Astrocyte (in vitro differentiated cells and primary cell): ENCODE data around the gene DUS3L. TPM values are rescaled to one million over a fixed set of nuclear protein-coding genes. Genes with fewer than 3 reads are reported as not detected.

Source experiments
- DNase-seq: peaks from one replicate; pipeline ENCODE4 v3.0.0-alpha.2; 2010; ENCODE audit warnings: low read depth
- FAIRE-seq: peaks from 2 replicates; lab custom pipeline; 2011; peaks lifted over from hg19 to GRCh38; lab: Jason Lieb, UNC
- H2AFZ ChIP-seq: 2 replicates; pipeline ENCODE4 v1.6.0; 2012; ENCODE audit warnings: low read depth, low read length, inconsistent platforms
- H3K27ac ChIP-seq: 2 replicates; pipeline ENCODE4 v1.5.1; 2011; ENCODE audit warnings: low read depth, low read length, inconsistent platforms
- H3K27me3 ChIP-seq: 2 replicates; pipeline ENCODE4 v1.6.0; 2011; ENCODE audit warnings: low read length, inconsistent platforms; ENCODE audit not compliant: insufficient read depth
- H3K36me3 ChIP-seq: 2 replicates; pipeline ENCODE4 v1.5.1; 2011; ENCODE audit warnings: low read length, inconsistent platforms; ENCODE audit not compliant: insufficient read depth
- H3K4me1 ChIP-seq: 2 replicates; pipeline ENCODE4 v1.5.1; 2011; ENCODE audit warnings: low read length, inconsistent platforms; ENCODE audit not compliant: insufficient read depth
- H3K4me2 ChIP-seq: 2 replicates; pipeline ENCODE4 v1.6.0; 2012; ENCODE audit warnings: low read length, inconsistent platforms
- H3K4me3 ChIP-seq: 2 replicates; pipeline ENCODE4 v1.5.1; 2011; ENCODE audit warnings: low read depth, mild to moderate bottlenecking, low read length, inconsistent platforms; ENCODE audit not compliant: insufficient read depth
- H3K79me2 ChIP-seq: 2 replicates; pipeline ENCODE4 v1.6.0; 2012; ENCODE audit warnings: mild to moderate bottlenecking, low read length, inconsistent platforms; ENCODE audit not compliant: insufficient read depth
- H3K9ac ChIP-seq: 2 replicates; pipeline ENCODE4 v1.6.0; 2012; ENCODE audit warnings: mild to moderate bottlenecking, low read length, inconsistent platforms
- H3K9me3 ChIP-seq: 2 replicates; pipeline ENCODE4 v1.5.1; 2012; ENCODE audit warnings: low read depth, mild to moderate bottlenecking, low read length, inconsistent platforms; ENCODE audit not compliant: insufficient read depth
- H4K20me1 ChIP-seq: 2 replicates; pipeline ENCODE4 v1.6.0; 2012; ENCODE audit warnings: low read length, inconsistent platforms; ENCODE audit not compliant: insufficient read depth
- H3K27ac Mint-ChIP-seq: one replicate; pipeline ENCODE4 v1.8.0; 2021; ENCODE audit warnings: mild to moderate bottlenecking, mixed read lengths; ENCODE audit not compliant: unreplicated experiment
- H3K27me3 Mint-ChIP-seq: one replicate; pipeline ENCODE4 v1.8.0; 2021; ENCODE audit warnings: low read depth, mixed read lengths; ENCODE audit not compliant: unreplicated experiment
- H3K36me3 Mint-ChIP-seq: one replicate; pipeline ENCODE4 v1.8.0; 2021; ENCODE audit warnings: low read depth, mixed read lengths; ENCODE audit not compliant: unreplicated experiment
- H3K4me1 Mint-ChIP-seq: one replicate; pipeline ENCODE4 v1.8.0; 2021; ENCODE audit warnings: low read depth, mixed read lengths; ENCODE audit not compliant: unreplicated experiment
- H3K4me3 Mint-ChIP-seq: one replicate; pipeline ENCODE4 v1.8.0; 2021; ENCODE audit warnings: mild to moderate bottlenecking, moderate library complexity, mixed read lengths; ENCODE audit not compliant: unreplicated experiment
- H3K9me3 Mint-ChIP-seq: one replicate; pipeline ENCODE4 v1.8.0; 2021; ENCODE audit warnings: mild to moderate bottlenecking, mixed read lengths; ENCODE audit not compliant: unreplicated experiment
- EZH2 ChIP-seq: IDR thresholded peaks from 2 replicates; pipeline ENCODE4 v1.6.1; 2012; ENCODE audit warnings: mild to moderate bottlenecking, low read length, inconsistent platforms; ENCODE audit not compliant: insufficient read depth
- total RNA-seq: library from RNA; stranded (reverse); gene quantifications from 2 replicates; pipeline ENCODE4 v1.2.1, GENCODE V29; 2021
- TF ChIP-seq, protein P1 (sequence below): IDR thresholded peaks from 2 replicates; pipeline ENCODE4 v1.5.1; 2011; ENCODE audit warnings: low read depth, mild to moderate bottlenecking, inconsistent platforms, low read length, moderate library complexity; ENCODE audit not compliant: insufficient read depth

Gene DUS3L
- total RNA-seq, 1 donor from 2014 or later: 18.4 TPM

DNA sequence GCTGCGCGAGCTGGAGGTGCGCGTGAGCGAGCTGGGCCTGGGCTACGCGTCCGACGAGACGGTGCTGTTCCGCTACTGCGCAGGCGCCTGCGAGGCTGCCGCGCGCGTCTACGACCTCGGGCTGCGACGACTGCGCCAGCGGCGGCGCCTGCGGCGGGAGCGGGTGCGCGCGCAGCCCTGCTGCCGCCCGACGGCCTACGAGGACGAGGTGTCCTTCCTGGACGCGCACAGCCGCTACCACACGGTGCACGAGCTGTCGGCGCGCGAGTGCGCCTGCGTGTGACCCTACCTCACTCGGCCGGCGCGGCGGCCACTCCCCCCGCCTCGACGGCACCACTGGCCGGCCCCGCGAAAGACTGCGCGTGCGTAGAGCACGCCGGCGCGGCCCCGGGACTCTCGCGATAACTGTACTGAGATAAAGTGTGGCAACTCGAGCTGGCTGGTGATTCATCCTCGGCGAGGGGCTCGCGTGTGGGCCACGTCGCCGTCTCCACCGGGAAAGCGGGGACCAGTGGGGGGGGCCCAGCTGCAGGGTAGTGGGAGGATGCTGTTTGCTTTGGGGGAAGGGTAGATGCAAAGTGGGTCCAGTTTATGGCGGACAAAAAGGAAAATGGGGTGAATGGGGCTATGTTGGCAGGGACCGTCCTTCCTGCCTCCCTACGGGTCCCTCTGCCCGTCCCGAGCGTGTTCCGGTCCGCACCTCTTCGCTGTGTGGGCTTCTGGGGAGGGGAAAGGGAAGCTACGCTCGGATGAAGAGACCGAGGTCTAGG lies 37.1 kb upstream of the DUS3L start:
- Histone ChIP-seq H3K79me2 (no peaks in the 10 kb centered on the region), H3K4me3 (peak overlapping the region; percentile 72), H3K27me3 (no peaks in the 10 kb centered on the region), H3K9ac (peak overlapping the region; percentile 86), H3K4me2 (peak overlapping the region; percentile 93), H2AFZ (peak overlapping the region; percentile 91), H3K9me3 (no peaks in the 10 kb centered on the region), H3K36me3 (no peaks in the 10 kb centered on the region), H4K20me1 (no peaks in the 10 kb centered on the region), H3K27ac (peak overlapping the region; percentile 79), H3K4me1 (peaks cover 13% of the 10 kb centered on the region)
- H3K27me3 Mint-ChIP-seq: peaks cover 11% of the 10 kb centered on the region
- H3K27ac Mint-ChIP-seq: peak overlapping the region; percentile 93
- no peak for FAIRE-seq
- no peak for TF ChIP-seq EZH2
- TF ChIP-seq, protein P1, sequence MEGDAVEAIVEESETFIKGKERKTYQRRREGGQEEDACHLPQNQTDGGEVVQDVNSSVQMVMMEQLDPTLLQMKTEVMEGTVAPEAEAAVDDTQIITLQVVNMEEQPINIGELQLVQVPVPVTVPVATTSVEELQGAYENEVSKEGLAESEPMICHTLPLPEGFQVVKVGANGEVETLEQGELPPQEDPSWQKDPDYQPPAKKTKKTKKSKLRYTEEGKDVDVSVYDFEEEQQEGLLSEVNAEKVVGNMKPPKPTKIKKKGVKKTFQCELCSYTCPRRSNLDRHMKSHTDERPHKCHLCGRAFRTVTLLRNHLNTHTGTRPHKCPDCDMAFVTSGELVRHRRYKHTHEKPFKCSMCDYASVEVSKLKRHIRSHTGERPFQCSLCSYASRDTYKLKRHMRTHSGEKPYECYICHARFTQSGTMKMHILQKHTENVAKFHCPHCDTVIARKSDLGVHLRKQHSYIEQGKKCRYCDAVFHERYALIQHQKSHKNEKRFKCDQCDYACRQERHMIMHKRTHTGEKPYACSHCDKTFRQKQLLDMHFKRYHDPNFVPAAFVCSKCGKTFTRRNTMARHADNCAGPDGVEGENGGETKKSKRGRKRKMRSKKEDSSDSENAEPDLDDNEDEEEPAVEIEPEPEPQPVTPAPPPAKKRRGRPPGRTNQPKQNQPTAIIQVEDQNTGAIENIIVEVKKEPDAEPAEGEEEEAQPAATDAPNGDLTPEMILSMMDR: no peak
- H3K9me3 Mint-ChIP-seq: no peaks in the 10 kb centered on the region
- peaks cover 3% of the 10 kb centered on the region for H3K36me3 Mint-ChIP-seq
- DNase-seq: peak; percentile 67
- no peaks in the 10 kb centered on the region for H3K4me1 Mint-ChIP-seq
- H3K4me3 Mint-ChIP-seq: peak overlapping the region; percentile 92

DNA sequence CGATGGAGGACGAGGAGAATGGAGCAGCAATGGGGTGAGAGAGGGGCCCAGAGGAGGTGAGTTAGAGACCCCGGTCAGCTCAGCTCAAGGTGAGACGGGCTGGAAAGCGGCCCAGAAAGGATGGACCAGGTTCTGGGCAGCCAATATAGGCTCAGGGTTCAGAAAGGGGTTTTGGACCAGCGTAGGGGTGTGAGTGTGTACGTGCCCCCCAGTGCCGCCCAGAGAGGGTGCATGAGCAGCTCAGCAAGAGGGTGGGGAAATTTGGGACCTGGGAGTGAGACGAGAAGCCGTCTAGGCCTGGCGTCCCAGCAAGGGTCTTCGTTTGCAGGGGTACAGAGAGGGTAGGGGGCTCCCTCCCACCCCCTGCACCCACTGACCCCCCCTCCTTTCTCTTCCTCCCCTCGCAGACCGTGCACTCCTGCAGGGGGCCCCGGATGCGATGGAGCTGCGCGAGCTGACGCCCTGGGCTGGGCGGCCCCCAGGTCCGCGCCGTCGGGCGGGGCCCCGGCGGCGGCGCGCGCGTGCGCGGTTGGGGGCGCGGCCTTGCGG lies 36.5 kb upstream of the DUS3L start:
- Histone ChIP-seq H2AFZ (peak overlapping the region; percentile 91), H3K36me3 (no peaks in the 10 kb centered on the region), H4K20me1 (no peaks in the 10 kb centered on the region), H3K9ac (peak overlapping the region; percentile 86), H3K9me3 (no peaks in the 10 kb centered on the region), H3K4me3 (peak overlapping the region; percentile 72), H3K27ac (peak overlapping the region; percentile 21), H3K4me1 (peaks cover 13% of the 10 kb centered on the region), H3K79me2 (no peaks in the 10 kb centered on the region), H3K27me3 (no peaks in the 10 kb centered on the region), H3K4me2 (peak overlapping the region; percentile 93)
- Mint-ChIP-seq H3K9me3 (no peaks in the 10 kb centered on the region), H3K36me3 (peaks cover 3% of the 10 kb centered on the region), H3K4me3 (peak overlapping the region; percentile 85), H3K27me3 (peaks cover 7% of the 10 kb centered on the region), H3K4me1 (no peaks in the 10 kb centered on the region), H3K27ac (no peak overlapping the region)
- TF ChIP-seq, protein P1: no peak
- TF ChIP-seq EZH2: no peak
- DNase-seq: no peak
- FAIRE-seq: no peak
